ENCODE data around the gene FLCN.
"Not testable (repeated sequence)": the region's sequence is repeated elsewhere in the genome, so short reads cannot be mapped to it uniquely, and the experiment has no call there.

The FLCN gene

DNA sequence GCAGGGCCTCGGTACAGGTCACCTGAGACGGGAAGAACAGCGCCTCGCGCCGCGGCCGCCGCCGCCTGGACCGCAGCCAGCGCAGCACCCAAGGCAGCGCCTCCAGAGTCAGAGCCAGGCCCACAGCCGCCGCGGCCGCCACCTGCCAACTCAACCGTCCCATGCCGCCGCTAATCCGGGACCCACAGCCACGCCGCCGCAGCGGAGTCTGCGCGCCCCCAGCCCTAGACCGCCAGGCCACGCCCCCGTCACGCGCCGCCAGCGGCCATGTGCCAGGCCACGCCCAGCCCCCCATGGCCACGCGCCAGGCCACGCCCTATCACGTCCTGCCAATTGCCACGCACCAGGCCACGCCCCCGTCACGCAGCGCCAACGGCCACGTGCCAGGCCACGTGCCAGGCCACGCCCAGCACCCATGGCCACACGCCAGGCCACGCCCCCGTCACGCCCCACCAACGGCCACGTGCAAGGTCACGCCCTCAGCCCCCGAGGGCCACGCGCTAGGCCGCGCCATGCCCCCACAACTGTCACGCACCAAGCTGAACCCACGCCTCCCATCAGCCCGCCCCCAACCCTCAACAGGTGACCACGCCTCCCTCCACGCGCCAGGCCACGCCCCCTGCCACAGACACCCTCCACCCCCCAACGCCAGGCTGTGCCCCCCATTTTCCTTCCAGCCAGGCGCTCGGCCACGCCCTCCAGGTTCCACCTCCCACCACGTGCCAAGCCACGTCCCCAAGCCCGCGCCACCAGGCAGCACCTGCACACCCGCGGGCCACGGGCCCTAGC, 30.6 kb downstream of the FLCN start, which contains the start of gene PLD6:
PLD6 (minus strand) TSS at position 210 of the 789 bp plus-strand sequence; CDS start at position 163, 47 bp downstream.
- DNase-seq, result peak; percentile 41

DNA sequence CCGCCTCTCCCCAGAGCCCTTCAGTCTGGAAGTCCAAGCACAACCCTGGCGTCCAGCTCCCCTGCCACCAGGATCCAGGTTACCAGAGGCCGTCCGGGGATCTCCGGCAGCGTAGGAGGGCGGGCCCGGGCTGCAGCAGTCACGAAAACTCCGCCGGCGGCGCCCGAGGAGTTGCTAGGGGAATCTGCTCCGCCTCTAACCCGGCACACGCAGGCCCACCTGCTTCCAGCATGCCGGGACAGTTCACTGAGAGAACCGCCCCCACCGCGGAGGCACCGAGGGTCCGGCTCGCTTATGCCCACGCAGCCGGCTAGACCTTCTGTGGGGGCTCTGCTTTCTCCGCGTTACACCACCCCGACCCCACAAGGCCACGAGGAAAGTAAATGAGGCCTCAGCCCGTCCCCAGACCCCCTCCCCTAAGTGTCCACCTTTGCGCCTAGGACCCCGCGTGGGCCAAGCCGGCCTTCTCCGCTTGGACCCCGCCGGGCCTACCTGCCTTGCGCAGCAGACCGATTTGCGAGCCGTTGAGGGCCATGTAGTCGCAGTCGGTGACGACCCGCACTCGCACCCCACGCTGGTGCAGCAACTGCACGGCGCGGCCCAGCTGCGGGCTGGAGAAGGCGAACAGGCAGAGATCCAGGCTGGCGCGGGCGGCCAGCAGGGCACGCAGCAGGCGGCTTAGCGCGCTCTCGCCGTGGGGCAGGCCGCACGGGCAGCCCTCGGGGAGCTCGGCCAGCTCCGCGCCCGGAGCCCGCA, 31.4 kb downstream of the FLCN start:
- no peak for DNase-seq

DNA sequence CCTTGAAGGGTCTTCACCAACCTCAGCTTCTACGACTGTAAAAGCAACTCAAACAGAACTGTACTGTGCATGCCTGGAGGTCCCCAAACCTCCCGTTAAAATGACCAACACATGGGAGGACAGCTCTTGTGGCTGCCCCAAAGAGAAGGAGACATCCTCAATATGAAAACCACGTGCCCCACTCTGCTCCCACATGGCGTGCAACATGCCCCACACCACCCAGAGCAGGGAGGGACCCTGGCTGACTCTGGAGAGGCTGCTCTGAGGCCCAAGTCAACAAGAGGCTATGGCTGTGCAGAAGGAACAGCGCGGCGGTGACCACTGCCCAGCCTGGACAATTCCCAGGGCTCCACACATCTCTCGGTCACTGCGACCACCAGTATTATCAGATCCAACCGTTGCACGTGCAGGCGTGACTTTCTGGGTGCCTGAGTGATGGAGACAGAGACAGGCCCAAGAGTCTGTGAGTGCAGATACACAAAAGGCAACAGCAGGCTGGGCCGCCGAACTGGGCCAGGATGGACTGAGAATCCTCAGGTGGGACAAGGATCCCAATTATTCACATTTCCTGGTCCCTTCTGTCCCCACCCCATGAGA, 32.2 kb downstream of the FLCN start:
- DNase-seq, result no peak

DNA sequence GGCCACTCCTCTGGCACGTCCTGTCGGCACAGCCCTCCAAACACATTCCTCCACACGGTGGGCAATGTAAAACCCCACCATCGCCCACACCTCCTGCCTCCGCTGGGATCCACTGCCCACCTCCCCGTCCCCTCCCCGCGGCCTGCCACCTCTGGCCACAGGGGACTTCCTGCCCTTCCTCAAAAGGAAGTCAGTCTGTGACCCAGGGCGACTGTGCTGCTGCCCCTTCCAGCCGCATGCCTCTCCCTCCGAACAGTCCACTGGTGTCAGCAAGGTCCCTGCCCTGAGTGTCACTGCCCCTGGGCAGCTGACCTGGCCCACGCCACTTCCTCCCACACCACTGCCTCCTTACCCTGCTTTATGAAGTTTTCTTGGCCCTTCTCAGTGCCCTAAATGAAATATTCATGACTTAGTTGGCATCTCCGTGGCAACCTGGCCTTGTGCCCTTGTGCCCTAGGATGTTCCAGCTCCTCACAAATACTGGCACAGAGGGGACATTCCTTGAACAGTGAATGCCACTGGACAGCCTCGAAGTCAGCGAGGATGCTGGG, 32.9 kb downstream of the FLCN start:
- no peak for DNase-seq

DNA sequence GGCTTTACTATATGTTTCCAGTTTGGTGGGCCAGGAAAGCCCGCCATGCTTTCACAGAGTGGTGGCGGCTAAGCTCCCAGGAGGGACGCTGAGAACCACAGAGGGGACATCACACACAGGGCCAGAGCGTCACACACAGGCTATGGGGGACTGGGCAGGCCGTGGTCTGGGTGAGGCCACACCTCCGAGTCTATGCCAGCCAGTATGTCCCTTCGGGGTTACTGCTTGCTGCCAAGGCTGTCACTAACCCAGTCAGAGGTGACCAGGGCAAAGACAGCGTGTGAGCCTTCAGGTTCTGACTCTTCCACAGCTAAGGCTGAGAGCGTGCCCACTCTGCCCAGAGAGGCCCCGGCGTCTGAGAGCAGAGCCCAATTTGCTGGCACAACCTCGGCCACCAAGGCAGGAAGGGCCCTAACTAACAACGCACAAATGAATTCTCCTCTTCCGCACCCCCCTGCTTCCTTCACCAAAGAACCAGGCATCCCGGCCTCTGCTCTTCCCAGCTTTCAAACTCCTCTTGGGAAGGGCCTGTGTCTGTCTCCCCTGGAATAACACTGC, 33.7 kb downstream of the FLCN start:
- DNase-seq, result no peak

DNA sequence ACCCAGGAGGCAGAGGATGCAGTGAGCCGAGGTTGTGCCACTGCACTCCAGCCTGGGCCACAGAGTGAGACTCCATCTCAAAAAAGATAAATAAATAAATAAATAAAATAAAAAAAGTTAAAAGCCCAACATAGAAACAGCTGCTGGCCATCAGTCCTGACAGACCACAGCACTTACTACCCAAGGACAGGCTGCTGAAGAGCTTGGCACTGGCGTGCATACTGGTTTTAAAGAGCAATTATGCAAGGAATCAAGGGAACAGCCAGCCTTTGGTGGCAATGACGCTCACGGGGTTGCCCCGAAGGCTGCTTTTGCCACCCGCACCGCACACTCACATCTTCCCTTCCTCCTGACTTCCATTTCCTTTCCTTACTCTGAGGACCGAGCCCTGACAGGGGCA, 35.1 kb downstream of the FLCN start:
- DNase-seq, result no peak

DNA sequence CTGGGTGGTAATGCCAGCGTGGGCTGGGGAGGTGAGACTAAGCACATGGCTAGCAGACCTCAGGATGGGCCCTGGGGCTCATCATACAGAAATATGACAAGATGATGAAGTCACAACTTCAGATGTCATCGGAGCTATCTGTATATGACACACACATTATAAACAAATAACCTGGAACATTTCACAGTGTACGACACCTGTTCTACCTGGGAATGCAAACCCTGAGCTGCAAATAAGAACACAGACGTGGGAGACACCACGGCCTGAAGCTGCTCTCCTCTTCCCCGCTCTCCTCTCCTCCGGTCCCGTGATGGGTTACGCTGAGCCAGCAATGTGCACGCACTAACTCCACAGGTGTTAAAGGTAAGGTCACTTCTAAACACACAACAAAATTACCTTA, 35.7 kb downstream of the FLCN start:
- DNase-seq, result no peak

DNA sequence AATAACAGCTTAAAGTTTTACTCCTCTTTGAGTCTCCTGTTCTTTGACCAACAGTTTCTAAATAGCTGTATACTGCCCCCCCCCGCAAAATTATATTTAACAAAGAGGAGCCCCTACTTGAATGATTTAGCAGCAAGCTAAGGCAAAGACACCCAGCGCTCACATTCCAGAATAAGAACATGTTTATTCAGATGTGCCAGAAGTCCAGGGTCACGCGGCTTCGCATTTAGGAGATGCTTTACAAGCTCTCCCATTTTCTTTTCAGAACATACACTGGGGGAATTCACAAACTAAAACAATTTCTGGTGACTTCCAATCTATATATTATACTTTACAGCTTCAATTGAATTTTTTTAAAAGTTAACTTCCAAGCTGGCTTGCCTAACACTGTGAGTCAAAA, 36.1 kb downstream of the FLCN start:
- DNase-seq, result no peak

DNA sequence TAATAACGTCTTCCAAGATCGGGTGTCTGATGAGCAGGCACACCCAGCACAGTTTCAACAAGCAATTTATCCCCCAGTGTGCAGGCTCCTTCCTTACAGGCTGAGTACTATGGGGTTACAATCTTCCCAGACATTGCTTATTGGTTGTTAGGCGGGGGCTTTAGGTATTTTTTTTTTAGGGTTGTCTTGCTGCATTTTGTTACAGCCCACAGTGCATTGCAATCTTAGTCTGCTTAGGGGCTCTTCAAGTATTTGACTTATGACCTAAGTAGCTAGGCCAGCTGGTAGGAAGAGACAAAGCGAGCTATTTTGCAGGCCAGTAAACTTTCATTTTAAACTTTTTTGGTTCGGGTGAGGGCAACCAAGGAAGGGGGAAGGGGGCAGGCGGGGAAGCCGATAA, 36.7 kb downstream of the FLCN start:
- DNase-seq, result no peak

DNA sequence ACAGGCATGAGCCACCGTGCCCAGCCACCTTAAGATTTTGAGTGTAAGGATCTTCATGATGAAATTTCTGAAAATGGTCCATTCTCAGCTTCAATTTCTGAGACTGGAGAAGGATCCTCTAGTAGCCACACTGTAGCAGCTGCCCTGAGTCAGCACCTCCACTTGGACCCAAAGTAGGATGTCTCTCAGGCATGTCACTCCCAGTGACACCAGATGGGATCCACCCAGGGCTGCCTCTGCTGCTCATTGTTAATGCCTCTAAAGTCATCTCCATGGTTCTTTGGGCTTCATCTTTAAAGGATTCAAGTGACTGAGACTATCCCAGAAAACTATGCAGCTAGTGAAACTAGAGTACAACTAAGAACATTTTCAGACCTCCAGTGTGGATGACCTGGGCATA, 38.7 kb downstream of the FLCN start:
- no peak for DNase-seq

DNA sequence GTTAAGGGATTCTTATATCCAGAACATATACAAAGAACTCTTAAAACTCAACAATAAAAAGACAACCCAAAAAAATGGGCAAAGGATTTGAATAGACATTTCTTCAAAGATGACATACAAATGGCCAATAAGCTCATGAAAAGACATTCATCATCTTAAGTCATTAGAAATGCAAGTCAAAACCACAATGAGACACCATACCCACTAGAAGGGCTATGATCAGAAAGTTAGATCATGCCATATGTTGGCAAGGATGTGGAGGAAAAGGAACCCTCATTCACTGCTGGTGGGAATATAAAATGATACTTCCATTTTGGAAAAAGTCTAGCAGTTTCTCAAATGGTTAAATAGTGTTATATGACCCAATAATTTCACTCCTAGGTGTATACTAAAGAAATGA, 40.2 kb downstream of the FLCN start:
- DNase-seq, result no peak

DNA sequence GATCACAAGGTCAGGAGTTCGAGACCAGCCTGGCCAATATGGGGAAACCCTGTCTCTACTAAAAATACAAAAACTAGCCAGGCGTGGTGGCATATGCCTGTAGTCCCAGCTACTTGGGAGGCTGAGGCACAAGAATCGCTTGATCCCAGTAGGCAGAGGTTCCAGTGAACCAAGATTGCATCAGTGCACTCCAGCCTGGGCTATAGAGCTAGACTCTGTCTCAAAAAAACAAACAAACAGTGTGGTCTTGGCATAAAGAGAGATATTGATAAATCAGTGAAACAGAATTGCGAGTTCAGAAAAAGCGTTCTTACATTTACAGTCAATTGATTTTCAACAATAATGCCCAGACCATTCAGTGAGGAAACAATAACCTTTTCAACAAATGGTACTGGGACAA, 41.5 kb downstream of the FLCN start:
- DNase-seq, result not testable (repeated sequence)

DNA sequence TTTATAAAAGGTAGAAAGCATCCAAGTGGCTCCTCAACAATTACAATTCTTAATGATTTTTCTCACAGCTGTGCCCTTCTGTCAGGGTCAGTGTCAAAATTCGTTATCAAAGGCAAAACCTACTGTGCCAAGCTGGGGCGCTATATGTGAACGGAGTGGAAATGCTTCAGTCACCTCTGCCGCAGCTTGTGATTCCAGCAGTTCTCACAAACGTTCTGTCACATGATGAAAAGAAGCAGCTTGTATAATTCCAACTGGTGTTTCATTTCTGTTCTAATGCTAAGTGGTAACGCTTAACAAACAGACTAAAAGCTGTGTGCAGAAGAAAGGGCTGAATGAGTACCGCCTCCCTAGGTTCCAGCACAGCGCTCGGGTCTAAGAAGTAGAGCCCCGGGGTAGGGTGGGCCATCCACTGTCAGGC, 45.0 kb downstream of the FLCN start:
- no peak for DNase-seq

DNA sequence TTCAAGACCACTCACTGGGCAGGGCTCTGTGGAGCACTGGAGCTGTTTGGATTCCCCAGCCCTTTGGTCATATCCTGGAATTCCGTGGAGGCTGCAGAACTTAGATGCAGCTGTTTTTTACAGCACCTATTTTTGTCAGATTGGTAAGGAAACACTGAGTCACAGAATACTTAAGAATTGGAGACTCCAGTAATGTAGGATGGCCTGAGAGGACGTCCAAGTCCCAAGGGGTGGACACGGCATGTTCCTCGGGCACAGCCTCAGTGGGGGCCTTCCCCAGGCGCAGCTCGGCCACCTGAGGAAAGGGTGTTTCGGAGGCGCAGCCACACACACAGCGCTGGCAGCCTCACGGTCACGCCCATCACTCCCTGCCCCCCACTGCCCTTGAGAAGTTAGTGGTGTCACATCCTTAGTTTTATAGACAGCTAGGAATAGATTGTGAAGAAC, 45.6 kb downstream of the FLCN start:
- no peak for DNase-seq

DNA sequence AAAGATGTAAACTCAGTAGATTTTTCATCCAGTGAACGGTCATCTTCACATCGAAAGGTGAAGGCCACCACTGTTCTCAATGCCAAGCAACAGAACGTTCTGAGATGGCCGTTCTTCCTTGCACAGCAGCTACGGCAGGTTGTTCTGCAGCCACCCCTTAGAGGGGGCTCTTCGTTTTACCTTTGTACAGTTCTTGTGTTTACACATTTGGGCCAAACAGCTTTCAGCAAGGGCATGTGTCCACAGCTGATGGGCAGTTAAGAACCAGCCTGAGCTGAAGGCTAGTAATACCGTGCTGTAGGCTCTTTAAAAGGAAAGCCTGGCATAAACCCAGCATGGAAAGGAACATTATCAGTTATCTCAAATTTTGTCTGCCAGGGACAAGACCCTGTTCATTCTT, 46.8 kb downstream of the FLCN start:
- DNase-seq, result no peak

DNA sequence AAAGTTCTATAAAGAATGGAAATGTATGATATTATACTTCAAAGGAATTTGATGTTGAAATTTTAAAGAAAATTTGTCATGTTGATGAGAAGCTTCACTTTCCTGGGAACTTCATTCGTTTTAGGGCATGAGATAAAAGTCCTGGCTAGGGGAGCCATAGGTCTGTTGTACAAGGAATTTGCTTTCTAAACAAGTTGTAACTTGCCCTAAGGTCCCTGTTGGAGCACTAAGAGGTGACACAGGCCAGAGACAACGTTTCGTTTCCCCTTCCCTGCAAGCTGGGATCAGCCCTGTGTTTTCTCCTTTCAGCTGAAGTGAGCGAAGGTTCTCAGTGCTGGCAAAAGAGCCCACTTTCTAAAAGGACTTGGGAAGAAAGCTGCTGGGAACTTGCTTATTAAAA, 47.4 kb downstream of the FLCN start:
- DNase-seq, result no peak

DNA sequence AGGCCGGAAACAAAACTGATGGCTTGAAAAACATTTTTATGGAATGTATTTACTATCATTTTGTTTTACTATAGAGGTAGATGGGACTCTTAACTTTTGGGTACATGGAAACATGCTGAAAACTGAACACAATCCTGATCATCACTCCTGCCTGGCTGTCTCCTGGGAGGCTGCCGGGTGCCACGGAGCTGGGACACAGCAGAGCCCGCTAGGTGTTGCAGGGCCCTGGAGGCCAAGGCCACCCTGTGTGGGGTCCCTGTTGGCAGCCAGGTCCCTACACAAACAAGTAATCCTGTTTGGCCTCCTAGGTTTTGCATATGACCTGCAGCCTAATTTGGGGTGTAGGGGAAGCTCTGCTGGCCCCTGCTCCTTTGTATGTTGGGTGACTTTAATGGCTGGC, 48.4 kb downstream of the FLCN start:
- no peak for DNase-seq

DNA sequence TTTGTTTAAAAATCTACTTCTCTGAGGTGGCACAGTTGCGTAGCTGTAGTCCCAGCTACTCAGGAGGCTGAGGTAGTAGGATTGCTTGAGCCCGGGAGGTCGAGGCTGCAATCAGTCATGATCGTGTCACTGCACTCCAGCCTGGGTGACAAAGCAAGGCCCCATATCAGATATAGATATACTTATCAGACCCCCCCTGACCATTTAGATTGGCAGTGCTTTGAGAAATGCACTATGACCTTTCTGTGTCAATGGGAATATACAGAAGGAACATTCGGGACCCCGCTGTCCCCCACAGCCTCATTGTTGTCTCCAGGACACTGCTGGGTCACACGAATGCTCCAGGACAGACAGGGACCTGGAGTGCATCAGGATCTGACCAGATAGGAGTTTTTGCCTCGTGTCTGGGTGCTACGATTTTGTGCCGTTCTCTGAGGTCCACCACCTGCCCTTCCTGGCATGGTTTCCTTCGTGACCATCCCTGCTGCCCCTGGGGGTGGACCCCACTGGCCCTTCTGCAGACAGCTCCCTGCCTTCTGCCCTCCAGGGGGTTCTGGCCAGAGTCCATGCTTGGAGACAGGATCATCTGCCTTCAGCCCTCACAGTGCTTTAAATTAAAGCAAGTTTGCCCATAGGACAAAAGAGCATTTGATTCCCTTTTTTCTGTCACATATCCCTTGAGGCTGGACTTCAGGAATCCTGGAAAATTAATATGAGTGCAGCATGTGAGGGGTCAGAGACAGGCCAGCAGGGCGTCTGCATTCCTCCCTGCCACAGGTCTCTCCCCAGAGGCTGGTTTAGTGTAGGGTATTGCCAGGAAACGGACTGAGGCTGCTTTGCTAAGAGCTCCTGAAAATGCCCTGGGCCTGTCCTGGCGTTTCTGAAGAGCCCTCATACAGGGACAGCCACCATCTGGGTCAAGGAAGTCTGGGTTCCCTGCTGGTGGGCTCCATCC, 50.1 kb downstream of the FLCN start:
- DNase-seq, result no peak

DNA sequence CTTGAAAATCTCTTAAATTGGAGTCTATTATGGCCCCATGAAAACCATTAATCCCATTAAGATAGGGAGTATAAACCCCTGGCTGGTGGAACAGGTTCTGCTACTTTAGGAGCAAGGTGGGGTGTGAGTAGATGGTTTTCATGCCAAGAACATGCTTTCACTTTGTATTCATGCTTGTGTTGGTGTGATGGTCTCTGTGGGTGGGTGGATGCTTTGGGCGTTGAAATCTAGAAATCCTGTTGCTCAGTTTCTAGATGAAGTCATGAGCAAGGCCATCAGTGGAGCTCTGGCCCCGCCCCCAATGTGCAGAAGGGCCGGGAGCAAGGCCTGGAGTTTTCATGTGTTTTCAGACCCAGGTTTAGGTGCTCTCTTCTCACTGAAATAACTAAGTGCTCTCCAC, 50.9 kb downstream of the FLCN start:
- no peak for DNase-seq

DNA sequence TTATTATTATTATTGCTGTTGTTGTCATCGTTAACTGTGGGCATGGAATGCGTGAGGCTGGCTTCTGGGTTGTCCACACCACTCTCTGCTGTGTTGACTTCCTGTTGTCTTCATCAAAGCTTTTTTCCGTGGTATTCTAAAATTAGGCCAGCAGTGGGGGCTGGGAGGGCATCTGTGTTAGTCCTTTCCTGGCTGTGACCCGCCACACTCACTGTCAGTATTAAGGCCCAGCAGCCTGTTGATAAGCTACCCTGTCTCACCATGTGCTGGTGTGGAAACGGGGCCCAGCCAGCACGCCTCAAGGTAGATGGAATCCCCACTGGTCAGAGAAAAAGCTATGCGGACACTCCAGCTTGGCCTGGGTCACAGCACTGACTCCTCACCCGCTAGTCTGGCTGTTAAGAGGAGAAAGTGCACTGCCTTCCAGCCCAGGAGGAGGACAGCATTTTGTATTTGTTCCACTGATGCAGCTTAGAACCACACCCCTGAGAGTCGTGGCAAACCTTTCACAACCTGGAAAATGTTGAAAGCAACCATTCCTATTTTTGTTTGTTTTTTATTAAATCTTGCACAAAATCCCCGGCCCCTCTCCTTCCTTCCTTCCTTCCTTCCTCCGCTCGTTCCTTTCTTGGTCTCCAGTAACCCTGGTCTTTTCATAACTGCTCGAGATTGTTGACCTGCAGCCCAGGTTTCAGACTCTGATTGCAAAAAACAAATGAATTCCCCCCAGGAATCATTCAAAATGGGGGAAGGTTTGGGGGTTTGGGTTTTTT, 51.8 kb downstream of the FLCN start:
- not testable (repeated sequence) for DNase-seq

DNA sequence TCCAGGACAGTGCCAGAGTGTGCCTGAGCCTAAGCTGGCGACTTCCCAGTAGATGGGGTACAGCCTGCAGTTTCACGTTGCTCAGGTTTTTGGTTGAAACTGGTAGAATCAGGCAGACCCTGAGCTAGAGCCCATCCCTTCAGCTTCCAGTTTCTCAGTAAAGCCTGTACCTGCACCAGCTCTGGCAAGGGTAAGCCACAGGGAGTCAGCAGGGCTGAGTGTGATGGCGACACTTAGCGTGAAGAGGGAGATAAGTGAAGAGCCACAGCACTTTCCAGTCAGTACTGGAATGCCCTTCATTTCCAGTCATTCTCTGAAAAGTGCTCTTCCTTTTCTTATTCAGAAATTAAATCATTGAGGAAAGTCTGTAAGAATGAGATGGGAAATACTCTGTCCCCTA, 53.2 kb downstream of the FLCN start:
- no peak for DNase-seq
